Measurements from ENCODE around the gene MAP3K7.

MAP3K7 gene

DNA sequence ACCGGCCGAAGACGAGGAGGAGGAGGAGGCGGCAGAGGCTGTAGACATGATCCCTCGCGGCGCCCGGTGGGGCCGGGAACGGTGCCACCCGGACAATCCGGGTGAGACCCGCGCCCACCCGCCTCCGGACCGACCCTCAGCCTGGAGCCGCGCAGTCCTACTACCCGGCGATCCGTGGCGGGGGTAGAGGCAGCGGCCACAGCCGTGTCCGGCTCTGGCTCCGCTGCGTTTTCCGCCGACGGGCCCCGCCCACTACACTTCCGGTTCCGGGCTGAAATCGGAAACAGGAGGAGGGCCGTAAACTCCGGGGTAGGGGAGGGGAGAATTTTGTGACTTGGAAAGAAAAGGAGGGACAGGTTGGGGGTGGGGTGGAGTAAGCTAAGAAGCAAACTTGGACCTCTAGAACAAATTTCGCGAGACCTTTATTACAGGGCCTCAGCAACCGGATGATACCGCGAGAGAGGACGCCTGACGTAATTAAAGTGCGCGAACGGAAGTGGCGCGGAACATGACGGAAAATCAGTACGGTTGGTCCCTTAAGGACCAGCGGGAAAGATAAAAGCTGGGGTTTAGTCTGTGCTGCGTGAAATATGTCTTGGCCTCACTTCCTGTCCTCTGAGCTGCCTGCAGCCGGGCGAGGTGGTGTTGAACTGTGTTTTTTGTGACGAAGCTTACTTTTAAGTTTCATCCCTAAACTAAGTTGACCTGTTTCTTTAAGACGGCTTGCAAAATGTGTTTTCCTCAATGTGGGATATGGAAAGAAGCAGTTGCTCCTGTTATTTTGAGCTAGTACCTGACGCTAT is at the start of gene MAP3K7:
MAP3K7 (minus strand) TSS at position 237 of the 803 bp plus-strand sequence; CDS start at position 48, 189 bp downstream.
- in situ Hi-C loops (cut with HindIII; ENCODE audit: low sequenced_read_pairs): no loop called here

DNA sequence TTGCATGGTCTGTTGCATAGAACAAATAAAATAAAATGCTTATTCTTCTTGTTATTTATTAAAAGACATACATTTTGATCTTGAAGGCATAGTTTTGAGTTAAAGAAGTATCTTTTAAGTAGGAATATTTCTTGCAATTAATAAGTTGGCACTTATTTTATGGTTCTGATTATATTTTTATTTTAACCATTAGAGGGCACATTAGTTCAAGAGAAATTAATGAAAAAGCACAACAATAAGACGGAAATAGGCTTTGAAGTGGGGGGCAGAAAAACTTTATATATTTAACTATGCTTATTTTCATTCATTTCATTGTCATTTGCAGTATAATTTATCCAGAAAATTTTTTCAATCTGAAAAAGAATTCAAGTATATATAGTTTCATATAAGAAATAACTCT is 44.2 kb upstream of the MAP3K7 start:
- in situ Hi-C loops (cut with HindIII; ENCODE audit: low sequenced_read_pairs): no loop called here

- in situ Hi-C loops (cut with HindIII; ENCODE audit: low sequenced_read_pairs): no loop called here
These were observed 34.7 kb upstream of the MAP3K7 start for GRCh38 chr6:90621581-90621980.

- in situ Hi-C loops (cut with HindIII; ENCODE audit: low sequenced_read_pairs): no loop called here
These were observed 32.3 kb upstream of the MAP3K7 start for GRCh38 chr6:90619221-90619620.

DNA sequence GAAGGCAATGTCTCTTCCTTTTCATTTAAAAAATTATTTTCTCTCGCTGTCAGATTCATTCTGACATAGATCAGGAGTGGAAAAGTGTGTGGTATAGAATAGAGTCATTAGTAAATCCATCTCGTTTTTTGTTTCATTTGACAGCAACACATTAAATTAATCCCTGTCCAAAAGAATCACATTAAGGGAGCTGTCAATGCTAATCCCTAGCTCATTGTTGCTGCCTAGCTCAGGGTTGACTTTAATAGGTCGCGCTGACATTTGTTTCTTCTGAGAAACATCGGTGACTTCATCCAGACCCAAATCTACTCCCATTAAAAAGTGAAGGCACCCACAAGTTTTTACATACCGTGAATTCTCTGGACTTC is 25.4 kb upstream of the MAP3K7 start:
- in situ Hi-C loops (cut with HindIII; ENCODE audit: low sequenced_read_pairs): no loop called here

DNA sequence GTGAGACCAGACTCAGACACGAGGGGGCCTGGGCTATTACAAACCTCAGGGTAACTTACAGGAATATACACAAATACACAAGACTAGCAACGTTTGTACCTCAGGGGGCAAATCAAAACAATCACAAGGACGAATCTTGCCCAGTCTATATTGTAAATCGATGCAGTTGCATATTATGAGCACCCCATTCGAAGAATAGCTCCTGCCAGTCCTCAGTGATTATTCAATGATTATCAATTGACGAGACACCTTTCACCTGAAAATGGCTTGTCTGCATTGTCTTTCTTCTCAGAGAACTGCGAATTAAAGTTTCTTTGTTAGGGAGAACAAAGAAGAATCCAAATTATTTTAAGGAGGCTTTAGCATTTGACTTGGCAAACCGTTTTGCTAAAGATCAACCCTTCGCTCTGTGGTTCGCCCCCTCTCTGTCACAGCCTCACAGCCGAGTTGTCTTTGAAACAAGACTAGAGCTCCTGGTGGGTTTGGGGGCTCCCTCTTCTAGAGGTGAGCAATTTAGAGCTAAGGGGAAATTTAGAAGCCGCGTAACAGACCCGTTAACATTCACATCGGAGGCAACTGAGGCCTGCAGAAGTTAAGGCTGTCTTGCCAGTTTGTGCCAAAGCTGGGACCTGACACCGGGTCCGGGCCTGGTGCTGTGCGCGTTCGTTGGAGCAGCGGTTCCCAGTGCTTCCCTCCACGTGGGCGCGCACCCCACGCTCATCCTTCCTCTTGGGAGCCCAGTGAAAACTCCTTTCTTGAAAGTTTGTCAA is 24.9 kb upstream of the MAP3K7 start:
- in situ Hi-C loops (cut with HindIII; ENCODE audit: low sequenced_read_pairs): no loop called here

DNA sequence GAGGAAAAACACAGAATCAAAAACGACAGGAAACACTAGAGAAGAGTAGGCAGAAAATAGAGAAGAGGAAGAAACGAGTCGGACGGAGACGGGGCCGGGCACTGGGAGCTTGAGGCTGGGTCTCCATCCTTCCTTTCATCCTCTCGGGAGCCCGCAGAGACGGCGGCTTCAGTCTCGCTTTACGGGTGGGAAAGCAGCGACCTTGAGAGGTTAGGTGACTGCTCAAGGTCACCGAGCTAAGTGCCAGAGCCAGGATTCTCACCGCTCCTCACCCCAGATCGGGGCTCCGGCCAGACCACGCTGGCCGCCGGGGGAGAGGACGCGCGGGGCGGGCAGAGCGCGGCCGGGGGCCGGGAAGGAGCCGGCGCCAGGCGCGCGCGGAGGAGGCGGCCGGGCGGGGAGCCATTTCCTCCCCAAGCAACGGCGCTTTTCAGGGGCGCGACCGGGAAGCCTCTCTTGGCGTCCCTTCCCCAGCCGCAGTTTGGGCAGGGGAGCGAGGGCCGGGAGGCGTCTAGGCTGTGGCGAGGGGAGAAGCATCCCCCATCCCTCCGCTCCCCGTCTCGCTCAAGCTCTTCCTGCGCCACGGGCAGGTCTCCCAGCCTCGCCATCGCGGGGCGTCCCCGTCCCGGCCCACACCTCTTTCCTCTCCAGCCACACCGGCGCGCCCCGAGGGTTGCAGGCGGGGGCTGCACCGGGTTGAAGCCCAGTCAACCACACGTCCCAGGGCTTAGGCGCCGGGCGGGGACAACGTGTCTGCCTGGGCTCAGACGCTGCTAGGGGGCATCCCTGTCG is 24.1 kb upstream of the MAP3K7 start:
- in situ Hi-C loops (cut with HindIII; ENCODE audit: low sequenced_read_pairs): no loop called here

DNA sequence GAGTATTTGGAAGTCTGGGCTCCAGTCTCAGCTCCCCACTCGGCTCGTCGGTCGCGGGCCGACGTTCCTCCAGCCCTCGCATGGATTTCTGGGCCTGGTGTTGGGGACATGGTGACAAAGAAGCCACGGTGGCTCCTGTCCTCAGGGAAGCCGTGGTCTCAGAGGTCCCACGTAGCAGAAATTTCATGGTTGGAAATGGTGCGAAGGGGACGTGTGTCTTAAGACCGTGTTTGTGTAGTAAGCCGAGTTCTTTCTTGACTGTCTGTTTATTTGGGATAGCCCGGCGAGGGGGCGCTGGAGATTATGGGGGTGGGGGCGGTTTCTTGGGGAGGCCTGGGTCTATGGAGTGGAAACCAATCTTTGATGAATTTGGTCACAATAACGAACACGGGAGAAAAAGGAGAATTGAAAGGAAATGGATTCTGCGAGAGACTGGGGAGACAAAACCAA is 23.5 kb upstream of the MAP3K7 start:
- in situ Hi-C loops (cut with HindIII; ENCODE audit: low sequenced_read_pairs): no loop called here

DNA sequence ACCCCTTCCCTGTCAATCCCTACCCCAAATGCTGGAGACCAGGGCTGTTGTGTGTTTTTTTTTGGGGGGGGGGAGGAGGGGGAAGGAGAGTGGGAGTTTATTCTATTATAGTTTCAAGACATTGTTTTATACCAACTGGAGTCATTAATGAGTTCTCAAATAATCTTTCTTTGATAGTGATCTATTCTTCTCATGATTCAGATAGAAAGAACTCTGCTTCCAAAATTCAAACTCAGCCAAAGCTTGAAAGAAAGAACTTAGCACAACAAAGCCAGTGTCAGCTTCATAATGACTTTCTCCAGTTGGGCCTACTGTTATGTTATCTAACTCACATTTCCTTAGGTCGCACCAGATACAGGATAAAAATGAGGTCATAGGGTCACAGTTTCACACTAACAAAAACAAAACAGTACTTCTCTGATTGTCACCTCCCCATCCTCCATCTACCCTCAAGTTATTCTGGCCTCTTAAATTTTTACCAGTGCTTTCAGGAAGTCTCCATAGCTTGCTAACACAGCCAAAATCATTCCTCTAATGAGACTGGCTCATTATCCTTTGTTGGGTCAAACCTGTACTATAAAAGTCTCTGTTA is 19.0 kb upstream of the MAP3K7 start:
- in situ Hi-C loops (cut with HindIII; ENCODE audit: low sequenced_read_pairs): no loop called here

DNA sequence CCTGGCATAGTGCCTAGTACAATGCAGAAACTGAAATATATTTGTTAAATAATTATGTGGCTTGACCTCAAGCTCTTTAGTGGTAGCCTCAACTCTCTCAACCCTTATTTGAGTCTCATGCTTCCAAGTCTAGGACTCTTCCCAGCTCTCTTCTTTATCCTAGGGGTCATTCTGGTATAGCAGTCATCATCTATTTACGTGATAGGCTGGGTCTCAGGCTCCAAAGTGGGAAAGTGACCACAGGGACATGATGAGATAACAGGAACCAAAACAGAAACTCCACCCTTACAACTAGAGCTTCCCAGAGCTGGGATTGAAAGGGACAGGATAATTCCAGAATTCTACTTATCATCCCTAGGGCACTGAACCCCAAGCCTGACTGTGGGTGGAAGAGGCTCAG is 17.7 kb upstream of the MAP3K7 start:
- in situ Hi-C loops (cut with HindIII; ENCODE audit: low sequenced_read_pairs): no loop called here

DNA sequence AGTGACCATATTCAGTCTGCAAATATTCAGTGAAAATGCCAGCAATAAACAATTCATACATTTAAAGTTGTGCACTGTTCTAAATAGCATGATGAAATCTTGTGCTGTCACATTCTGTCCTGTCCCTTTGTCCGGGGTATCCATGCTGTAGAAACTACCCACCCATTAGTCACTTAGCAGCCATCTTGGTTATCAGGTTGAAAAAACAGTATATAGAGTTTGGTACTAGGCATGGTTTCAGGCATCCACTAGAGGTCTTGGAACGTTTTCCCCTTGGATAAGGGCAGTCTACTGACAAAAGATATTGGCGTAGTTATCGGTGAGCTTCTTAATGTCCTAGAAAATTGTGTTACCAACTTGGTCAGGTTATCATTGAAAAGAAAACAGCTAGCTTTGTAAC is 12.3 kb upstream of the MAP3K7 start:
- in situ Hi-C loops (cut with HindIII; ENCODE audit: low sequenced_read_pairs): no loop called here

GRCh38 chr6:90598192-90598951 is 11.5 kb upstream of the MAP3K7 start:
- in situ Hi-C loops (cut with HindIII; ENCODE audit: low sequenced_read_pairs): no loop called here

GRCh38 chr6:90596967-90597539 is 10.2 kb upstream of the MAP3K7 start:
- in situ Hi-C loops (cut with HindIII; ENCODE audit: low sequenced_read_pairs): no loop called here

GRCh38 chr6:90595854-90596253 is 9.0 kb upstream of the MAP3K7 start:
- in situ Hi-C loops (cut with HindIII; ENCODE audit: low sequenced_read_pairs): no loop called here

- in situ Hi-C loops (cut with HindIII; ENCODE audit: low sequenced_read_pairs): no loop called here
These were observed 381 bp downstream of the MAP3K7 start for GRCh38 chr6:90586546-90586835.

GRCh38 chr6:90584636-90585255 is 2.1 kb downstream of the MAP3K7 start:
- in situ Hi-C loops (cut with HindIII; ENCODE audit: low sequenced_read_pairs): no loop called here

DNA sequence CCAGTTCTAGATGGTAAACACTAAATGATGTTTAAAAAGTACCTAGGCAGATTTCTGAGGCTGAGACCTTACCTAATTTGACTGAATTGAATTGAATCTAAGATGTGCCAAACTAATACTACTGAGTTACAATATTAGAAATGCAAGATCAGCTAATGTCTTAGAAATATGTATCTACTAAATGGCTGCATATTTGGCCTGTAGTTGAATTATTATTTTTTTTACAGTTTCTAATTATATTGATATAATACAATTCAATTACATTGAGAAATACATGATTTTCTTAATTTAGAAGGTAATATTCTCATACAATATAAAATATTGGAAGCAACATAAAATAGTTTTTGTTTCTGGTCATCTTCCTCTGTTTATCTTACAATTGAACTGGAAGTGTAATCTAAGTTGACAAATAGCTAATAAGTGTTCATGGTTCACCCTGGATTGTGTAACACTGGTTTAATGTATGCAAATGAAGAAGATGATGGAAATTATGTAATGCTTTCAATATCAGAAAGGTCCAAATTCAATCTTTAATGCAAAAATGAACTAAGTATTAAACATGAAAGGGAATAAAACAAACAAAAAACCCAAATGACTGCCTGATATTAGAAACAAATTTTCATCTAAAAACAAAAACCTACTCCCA is 2.9 kb downstream of the MAP3K7 start:
- in situ Hi-C loops (cut with HindIII; ENCODE audit: low sequenced_read_pairs): no loop called here

- in situ Hi-C loops (cut with HindIII; ENCODE audit: low sequenced_read_pairs): no loop called here
These were observed 3.6 kb downstream of the MAP3K7 start for GRCh38 chr6:90583179-90583835.

DNA sequence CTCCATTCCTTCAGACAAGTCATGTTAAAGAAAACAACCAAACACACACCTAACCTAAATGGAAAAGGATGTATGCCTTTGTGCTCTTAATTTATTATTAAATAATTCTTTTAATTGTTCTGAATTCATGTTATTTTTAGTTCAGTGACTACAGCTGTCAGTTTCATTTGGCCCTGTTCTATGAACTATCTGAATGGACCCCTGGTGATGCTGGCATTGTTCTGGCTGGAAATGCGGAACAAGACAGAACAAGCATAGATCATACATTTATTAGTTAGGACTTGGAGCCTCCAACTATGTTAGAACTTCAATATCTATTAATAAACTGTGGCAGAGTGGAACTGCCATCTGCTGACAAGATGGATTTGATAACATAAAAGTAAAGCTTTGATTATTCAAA is 5.7 kb downstream of the MAP3K7 start:
- in situ Hi-C loops (cut with HindIII; ENCODE audit: low sequenced_read_pairs): no loop called here

Data from endothelial cell of hepatic sinusoid (primary cell).